Stimulated activated CD4-positive, alpha-beta T cell treated with anti-CD3 and anti-CD28 coated beads, Interleukin-12 subunit alpha, Interleukin-12 subunit beta, amount 100 ng/mL, for 48 hours (primary cell): ENCODE data around the gene CMKLR1.

ENCODE experiments used
- DNase-seq, 3 donors: peaks; one replicate each; pipeline ENCODE4 v3.0.0-alpha.2; 2020; ENCODE audit warnings: low read depth in 2 of 3, low spot score in 1 of 3

CMKLR1 gene

GRCh38 chr12:108363165-108363564 is 24.1 kb upstream of the CMKLR1 start:
- no peak for DNase-seq

GRCh38 chr12:108361606-108362005 is 22.5 kb upstream of the CMKLR1 start:
- no peak for DNase-seq

GRCh38 chr12:108360487-108360886 is 21.4 kb upstream of the CMKLR1 start:
- DNase-seq = no peak

GRCh38 chr12:108360057-108360456 is 20.9 kb upstream of the CMKLR1 start:
- no peak for DNase-seq

GRCh38 chr12:108358580-108358965 is 19.5 kb upstream of the CMKLR1 start:
- no peak for DNase-seq

- DNase-seq = no peak
These were observed 18.9 kb upstream of the CMKLR1 start for GRCh38 chr12:108357834-108358579.

GRCh38 chr12:108356835-108357806 is 18.0 kb upstream of the CMKLR1 start:
- DNase-seq = no peak

GRCh38 chr12:108355069-108355468 is 16.0 kb upstream of the CMKLR1 start:
- no peak for DNase-seq

GRCh38 chr12:108352591-108352990 is 13.5 kb upstream of the CMKLR1 start:
- no peak for DNase-seq

- no peak for DNase-seq
These were observed 11.4 kb upstream of the CMKLR1 start for GRCh38 chr12:108350511-108350910.

GRCh38 chr12:108349278-108349688 is 10.2 kb upstream of the CMKLR1 start:
- no peak for DNase-seq

GRCh38 chr12:108348842-108349241 is 9.7 kb upstream of the CMKLR1 start:
- no peak for DNase-seq

GRCh38 chr12:108346727-108347710 is 7.9 kb upstream of the CMKLR1 start:
- DNase-seq = no peak

- no peak for DNase-seq
These were observed 6.9 kb upstream of the CMKLR1 start for GRCh38 chr12:108345716-108346633.

- DNase-seq = no peak
These were observed 3.9 kb upstream of the CMKLR1 start for GRCh38 chr12:108342985-108343384.

- DNase-seq = no peak
These were observed 3.0 kb upstream of the CMKLR1 start for GRCh38 chr12:108341854-108342847.

GRCh38 chr12:108341356-108341755 is 2.2 kb upstream of the CMKLR1 start:
- no peak for DNase-seq

GRCh38 chr12:108340037-108340436 is 926 bp upstream of the CMKLR1 start:
- no peak for DNase-seq
